SW480 (cell line): ENCODE data around the gene PRR30.
"Not testable (repeated sequence)": the region's sequence is repeated elsewhere in the genome, so short reads cannot be mapped to it uniquely, and the experiment has no call there.

ENCODE experiments used
- DNase-seq: peaks from one replicate; pipeline ENCODE4 v3.0.0-alpha.2; 2016; ENCODE audit warnings: low spot score

Gene PRR30

DNA sequence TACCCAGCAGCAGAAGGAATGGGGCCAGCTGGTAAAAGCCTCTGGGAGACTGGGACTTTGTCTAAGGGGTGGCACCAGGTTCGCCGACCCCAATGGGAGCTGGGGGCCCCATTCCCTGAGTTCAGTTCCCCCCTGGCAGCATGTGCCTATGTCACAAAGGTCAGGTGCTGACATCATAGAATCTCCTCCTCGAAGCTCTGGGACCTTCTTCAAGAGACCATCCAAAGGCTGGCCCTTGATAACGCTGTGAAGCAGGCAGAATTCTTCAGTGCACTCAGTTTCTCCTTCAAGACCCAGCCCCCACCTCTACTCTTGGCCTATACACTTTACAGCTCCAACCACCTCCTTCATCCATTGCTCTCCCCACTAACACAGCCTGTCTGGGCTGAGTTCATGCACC is at the start of gene PRR30:
Gene PRR30, minus strand, starts transcription at position 101 of the 400 bp plus-strand sequence. CDS start 1,081 bp downstream, outside the sequence.
- DNase-seq: no peak

DNA sequence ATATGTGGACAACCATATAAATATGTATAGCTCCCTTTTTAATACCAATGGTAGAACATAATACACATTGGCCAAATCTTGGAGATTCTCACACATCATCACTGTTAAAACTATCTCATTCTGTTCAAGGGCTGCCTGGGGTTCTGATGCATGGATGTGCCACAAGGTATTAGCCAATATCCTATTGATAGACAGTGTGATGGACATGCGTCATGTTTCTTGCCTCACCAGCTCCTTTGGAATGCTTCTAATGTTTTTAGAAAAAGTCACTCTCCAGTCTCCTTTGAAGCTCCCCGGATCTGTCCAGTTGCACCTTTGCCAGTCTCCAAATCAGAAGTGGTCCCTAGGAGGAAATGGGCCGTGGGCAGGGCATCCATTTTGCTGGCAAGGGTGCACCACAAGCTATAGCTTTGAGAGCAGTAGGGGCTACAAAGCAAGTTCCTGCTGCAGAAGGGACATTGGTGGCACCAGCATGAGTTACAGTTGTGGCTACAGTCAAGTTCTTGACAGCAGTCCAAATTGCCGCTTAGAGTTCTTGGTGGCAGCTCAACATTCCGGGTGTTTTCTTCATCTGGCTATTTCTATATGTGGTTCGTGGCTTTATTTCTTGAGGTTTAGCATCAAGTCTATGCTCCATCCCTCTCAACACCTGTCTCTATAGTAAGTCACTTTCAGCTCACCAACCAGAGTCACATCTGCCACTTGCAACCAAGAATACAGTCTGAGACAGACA is 47.6 kb upstream of the PRR30 start:
- no peak for DNase-seq

DNA sequence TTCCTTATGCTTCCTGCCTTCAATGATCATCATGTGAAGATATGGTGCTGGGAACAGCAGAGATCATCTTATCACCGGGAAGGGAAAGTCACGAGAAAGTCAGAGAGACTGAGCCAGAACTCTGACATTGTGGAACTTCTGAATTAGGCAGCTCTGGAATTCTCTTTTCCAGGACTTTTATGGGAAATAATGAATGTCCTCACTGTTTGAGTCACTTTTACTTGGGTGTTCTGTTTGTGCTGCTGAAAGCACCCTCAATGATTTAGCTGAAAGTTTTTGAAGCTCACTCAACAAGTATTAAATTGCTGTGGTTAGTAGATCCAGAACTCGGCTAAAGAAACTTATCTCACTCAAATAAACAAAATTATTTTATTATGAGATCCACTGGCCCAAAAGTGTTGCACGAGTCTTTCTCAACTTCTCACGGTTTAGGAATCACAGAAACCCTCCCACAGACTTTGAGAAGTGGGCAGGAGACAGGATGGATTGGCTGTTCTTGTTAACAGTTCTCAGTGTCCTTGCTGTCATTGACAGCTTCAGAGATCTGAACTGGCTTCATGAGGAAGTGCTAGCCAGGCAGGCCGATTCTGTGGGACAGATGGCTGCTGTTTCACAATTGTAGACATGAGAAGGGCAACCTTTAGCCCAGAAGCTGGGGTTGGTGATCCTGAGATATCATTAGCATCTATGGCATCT is 46.3 kb upstream of the PRR30 start:
- DNase-seq: peak; percentile 44

DNA sequence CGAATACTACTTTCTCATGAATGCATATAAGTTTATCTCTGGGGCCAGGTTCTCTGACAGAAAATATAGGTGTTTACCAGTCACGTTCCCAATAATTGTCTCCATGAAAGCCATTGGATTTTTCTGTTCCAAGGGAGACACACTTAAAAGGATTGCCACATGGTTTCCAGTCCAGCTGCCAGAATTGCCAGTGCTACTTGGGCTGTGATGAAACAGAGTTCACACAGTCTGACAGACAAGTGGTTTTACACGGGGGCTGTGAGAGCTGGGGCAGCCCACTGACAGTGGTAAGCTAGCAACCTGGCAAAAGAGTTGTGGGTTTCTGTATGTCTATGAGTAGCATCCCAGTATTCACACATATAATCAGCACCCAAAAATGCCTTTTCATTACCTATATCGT is 44.9 kb upstream of the PRR30 start:
- DNase-seq: no peak

DNA sequence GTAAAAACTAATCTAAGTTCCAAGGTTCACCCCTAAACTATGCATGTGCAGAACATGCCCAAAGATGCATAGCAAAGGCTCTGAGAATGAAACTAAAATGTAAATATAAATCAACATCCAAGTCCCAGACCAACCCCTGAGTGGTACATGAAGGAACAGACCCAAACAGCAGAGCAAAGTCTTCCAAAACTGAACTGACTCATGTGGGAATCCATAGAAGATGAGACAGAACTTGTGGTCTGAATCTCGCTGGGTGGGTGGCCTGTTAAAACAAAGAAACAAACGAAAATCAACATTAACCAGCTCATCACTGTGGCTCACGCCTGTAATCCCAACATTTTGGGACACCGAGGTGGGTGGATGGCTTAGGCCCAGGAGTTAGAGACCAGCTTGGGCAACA is 43.1 kb upstream of the PRR30 start:
- no peak for DNase-seq

DNA sequence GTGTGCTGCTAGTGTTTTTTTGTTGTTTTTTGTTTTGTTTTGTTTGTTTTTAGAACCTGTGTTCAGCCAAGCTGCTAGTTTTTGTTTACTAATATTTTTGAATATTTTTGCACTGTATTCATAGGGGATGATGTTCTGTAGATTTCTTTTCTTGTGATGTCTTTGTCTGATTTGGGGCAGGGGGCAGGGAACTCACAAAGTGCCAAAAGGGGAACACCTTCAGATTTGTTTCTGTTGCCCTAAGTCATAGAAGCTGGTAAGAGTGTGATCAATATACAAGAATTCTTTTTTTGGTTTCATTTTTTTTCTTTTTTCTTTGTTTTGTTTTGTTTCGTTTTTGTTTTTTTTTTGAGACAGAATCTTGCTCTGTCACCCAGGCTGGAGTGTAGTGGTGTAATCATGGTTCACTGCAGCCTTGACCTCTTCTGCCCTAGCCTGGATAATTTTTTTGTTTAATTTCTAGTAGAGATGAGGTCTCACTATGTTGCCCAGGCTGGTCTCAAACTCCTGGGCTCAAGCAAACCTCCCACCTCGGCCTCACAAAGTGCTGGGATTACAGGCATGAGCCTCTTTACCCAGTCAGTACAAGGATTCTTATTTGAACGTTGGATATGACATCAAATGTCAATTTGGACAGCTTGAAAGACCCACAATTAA is 40.3 kb upstream of the PRR30 start:
- no peak for DNase-seq

DNA sequence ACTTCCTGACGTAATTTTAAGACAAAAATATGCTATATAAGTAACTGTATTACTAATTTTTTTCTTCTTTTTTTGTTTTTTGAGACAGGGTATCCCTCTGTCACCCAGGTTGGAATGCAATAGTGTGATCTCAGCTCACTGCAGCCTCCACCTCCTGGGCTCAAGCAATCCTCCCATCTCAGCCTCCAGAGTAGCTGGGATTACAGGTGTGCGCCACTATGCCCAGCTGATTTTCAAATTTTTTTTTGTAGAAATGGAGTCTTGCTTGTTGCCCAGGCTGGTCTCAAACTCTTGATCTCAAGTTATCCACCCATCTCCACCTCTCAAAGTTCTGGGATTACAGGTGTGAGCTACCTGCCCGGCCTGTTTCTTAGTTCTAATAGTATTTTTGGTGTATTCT is 39.3 kb upstream of the PRR30 start:
- DNase-seq: no peak

DNA sequence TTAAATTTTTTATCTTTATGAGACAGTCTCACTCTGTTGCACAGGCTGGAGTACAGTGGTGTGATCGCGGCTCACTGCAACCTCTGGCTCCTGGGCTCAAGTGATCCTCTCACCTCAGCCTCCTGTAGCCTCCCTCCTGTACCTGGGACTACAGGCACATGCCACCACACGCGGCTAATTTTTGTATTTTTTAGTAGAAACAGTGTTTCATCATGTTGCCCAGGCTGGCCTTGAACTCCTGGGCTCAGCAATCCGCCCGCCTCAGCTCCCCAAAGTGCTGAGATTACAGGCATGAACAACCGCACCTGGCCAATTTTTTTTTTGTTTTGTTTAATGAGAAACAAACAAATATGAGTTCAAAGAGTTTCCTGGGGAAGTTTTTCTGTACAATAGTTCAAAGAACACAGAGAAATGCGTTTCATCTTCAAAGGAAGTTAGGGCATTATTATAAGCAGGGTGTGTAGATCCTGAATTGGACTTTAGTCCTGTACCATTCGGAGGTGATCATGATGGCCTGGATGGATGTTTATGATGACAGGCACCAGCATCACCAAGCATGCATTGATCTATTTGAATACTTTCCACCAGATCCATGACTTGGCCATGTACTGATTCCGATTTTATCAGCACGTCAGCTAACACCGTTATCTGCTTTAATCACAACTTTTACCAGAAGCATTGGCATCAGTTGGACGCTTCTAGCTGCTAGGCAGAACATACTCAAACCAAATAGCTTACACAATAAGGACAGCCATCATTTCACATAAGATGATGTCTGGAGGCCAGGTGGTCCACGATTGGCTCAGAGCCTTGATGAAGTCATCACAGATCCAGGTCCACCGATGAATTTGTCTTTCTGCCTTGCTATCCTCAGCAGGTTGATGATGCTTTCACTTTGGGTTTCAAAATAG is 38.5 kb upstream of the PRR30 start:
- peak; percentile 99 for DNase-seq

DNA sequence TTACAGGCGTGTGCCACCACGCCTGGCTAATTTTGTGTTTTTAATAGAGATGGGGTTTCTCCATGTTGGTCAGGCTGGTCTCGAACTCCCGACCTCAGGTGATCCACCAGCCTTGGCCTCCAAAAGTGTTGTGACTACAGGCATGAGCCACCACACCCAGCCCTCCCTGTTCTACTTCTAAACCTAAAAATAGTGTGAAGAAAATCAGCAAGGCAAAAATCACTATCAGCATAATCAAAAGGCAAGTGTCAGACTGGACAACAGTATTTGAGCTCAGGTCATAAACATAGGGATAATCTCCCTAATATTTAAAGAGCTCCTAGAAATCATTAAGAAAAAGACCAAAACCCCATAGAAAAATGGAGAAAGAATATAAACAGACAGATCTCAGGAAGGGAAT is 36.6 kb upstream of the PRR30 start:
- DNase-seq: not testable (repeated sequence)

DNA sequence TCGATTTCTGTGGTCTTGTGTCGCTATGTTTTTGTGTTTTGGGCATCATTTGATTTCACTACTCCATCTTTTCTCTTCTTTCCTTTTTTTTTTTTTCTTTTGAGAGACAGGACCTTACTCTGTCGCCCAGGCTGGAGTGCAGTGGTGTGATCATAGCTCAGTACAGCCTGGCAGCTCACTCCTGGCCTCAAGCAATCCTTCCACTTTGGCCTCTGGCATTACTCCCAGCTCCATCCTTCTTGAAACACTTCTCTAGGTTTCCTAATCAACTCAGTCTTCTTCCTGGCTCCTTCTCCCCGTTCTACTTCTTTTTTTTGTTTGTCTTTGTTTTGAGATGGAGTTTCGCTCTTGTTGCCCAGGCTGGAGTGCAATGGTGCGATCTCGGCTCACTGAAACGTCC is 36.1 kb upstream of the PRR30 start:
- DNase-seq: no peak

DNA sequence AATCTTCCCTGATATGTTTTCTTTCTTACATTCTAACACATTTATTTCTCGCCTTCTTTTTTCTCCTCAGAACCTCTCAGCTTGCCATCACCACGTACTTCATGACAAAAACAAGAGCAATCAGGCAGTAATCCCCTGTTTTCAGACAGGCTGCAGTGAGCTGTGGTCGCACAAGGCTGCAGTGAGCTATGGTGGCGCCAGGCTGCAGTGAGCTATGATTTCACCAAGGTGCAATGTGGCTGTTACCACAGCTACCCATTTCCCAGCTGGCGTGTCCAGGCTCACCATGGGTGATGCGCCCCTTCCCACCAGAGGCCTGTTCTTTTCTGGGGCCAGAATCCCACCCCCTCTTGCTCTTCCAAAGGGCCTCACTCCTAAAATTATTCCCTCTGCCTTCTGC is 35.4 kb upstream of the PRR30 start:
- DNase-seq: peak; percentile 53

DNA sequence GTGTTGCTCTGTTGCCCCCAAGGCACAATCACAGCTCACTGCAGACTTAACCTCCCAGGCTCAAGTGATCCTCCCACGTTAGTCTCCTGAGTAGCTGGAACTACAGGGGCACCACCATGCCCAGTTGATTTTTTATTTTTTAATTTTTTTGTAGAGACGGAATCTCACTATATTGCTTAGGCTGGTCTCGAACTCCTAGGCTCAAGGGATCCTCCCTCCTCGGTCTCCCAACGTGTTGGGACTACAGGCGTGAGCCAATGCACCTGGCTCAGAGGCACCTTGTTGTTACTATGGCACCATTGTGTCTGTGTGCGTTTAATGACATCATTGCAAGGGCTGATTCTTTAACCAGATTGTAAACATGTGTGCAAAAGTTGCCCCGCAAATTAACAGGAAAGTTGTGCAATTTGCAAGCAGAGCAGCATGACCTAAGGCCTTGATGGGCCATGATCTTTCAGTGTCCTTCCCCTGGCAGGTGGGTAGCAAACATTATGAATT is 32.2 kb upstream of the PRR30 start:
- no peak for DNase-seq

DNA sequence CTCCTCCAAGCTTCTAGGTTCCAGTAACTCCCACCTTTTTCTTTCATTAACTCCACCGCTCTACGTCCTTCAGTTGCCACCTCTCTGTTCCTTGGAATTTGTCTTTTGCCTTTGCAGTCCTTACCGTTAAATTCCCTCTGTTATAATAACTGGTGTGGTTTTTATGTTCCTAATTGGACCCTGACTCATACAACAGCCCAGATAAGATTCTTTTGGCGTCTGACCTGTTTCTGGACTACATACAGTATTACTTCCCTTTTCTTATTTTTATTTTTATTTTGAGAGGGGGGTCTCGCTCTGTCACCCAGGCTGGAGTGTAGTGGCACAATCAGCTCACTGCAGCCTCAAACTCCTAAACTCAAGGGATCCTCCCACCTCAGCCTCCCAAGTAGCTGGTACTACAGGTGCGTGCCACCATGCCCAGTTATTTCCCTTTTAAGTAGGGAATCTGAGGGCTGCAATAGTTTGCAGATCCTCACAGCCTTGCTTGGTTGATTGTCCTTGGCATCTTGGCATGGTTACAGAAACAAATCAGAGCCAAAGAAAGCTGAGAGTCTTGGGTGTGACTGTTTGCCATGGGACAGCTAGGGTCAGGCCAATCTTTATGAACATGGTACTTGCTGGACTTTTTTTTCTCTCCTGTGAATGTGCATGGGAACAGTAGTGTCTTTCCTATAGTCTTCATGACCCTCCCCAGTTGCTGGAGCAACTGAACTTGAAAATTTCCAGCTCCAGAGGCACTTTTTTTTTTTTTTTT is 31.5 kb upstream of the PRR30 start:
- DNase-seq: no peak

DNA sequence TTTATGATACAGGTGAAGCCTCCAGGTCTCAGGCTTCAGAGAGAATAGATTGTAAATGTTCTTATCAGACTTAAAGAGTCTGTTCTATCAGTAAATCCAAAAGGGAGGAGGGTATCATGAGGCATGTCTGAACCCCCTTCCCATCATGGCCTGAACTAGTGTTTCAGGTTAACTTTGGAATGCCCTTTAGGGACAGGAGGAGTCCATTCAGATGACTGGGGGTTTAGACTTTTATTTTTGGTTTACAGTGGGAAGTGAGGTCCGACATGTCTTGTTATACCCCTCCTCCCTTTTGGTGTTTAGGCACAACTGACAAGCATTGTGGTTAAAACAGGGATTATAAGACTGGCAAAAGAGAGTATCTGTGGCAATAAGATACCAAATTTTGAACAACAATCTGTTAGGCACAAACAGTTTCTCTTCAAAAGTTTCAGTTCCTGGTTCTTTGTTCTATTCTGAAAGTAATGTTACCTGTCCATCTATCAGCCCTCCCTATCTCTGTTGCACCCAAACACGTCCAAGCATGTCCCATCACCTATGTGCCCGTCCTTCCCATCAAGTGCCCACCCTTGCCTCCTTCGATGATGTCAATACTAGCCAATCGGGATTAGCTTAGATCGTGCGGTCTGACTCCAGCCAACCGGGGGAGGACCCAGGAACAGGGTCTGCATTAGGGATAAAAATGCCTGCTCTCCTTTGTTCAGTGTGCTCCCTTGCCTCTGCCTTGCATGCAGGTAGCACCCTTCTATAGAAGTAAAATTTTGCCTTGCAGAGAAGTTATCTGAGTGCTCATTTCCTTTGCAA is 26.0 kb upstream of the PRR30 start:
- no peak for DNase-seq

DNA sequence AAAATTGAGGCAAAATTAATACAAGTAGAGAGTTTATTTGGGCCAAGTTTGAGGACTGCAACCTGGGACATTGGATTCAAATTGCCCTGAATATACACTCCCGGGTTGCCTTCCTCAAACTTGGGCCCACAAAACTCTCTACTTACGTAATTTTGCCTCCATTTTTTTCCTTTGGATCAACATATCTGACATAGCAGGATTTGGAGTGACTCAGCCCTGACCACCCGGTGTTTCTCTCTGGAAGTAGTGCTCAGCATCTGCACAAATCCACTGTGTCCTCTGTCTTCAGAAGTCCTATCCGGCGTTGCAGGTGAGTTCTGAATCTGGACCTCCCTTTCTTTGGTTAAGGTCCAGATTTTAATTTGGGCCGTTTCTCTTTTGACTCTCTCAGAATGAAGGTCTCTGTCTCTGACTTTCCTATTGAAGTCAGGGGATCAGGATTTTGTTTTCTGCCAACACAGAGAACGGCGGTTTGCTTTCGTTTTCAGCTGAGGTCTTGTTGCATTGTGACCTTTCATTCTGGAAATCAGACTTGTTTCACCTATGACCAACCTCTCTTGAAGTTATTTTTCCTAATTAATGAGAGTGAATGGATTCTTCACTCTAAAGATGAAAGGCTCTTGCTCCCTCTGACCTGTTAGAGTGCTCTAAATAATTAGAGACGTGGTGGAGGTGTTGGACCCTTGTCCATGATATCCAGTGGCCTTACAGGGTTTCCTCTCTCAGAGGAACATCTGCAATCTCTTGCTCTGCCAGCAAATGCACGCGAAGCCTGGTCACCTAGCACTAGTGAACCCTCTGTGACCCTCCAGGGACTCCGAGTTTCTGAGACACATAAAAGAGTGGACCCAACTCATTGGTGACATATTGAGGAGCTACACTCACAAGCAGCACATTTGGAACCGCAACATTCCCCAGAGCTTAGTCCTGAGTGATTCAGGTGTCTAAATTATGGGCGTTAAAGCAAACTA is 23.2 kb upstream of the PRR30 start:
- DNase-seq: peak; percentile 70

DNA sequence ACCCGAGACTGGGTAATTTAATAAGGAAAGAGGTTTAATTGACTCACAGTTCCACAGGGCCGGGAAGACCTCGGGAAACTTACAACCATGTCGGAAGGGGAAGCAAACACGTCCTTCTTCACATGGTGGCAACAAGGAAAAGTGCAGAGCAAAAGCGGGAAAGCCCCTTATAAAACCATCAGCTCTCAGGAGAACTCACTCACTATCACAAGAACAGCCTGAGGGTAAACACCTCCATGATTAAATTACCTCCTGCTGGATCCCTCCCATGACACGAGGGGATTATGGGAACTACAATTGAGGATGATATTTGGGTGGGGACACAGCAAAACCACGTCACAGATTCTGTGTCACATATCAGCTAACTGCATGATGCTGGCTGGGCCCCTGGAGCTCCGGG is 21.0 kb upstream of the PRR30 start:
- no peak for DNase-seq

DNA sequence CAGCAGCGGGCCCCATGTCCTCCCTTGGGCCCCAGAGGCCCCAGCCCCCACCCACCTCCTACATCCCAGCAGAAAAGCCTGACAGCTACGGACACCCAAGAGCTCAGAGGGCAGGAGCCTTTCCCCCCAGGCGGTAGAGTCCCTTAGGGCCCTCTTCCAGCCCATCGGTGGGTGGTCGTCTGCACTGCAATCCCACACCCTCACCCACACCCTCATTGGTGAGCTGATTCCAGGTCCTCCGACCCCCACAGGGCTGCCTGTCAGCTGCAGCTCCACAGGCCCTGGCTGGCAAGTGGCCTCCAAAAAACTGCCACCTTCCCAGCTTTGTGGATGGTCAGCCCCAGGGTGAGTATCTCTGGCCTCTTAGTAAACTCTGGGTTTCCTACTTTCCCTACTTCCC is 20.1 kb upstream of the PRR30 start:
- DNase-seq: no peak

DNA sequence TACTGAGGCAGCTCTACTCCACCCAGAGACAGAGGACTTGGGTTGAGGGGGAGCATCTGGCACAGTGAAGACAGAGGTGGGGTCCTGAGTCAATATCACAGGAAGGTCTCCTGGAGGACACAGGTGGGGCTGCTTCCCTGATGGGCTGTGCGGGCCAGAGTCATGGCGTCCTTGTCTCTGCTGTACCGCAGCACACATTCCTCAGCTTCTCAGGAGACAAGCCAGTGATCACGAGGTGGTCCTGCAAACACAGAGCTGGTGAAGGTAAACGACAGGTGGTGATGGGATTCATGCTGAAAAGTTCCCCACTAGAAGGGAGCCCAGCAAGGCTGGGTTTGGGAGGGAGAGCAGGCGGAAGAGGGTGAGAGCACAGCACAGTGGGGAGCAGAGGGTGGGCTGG is 19.3 kb upstream of the PRR30 start:
- DNase-seq: no peak

DNA sequence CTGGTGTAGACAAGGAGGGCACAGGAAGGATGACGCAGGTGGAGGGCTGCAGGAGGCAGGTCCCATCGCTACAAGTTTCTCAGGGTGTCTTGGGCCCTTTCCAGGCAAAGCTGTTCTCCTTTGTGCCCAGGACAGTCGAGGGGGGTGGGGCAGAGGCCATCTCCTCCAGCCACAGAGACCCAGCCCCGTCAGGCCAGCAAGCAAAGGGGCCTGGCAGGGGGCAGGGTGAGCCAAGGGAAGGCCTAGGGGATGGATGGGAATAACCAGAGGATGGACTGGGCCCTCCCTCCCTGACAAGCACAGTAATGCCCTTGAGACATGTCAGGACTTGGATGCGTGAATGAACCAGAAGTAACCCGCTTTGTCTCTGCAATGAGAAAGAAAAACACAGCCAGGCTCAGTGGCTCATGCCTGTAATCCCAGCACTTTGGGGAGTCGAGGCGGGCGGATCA is 15.9 kb upstream of the PRR30 start:
- no peak for DNase-seq
